ENCODE data around the gene HLF.

The HLF gene

DNA sequence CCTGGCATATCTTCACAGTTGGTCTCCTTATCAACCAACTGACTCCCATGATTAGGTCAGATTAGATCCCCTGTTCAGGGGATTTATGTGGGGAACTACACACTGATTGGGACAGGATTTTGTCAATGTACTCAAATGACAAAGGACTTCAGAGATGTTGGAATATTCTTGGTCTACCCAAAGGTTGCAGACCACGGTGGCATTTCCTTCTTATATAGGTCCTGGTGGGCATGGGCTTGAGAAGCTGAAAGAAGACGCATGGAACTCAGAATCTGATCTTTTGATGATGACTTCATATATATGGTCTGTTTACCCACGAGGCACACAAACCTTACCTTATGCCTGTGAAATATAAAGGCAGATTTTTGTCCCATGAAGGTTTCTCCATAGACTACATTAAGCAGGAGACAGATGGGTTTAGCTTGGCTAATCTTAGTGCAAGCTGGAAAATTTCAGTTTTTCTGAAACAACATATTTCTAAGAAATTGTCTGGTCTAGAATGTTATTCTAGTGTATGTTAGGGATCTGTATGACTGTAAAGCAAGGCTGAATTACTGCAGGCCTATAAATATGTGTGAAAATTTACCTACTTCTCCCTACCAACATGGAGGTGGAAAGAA lies 33.5 kb downstream of the HLF start:
- H3K9me3 Mint-ChIP-seq, result no peaks in the 10 kb centered on the region
- no peak overlapping the region for H3K27ac Mint-ChIP-seq
- H3K4me1 Mint-ChIP-seq (ENCODE audit: low read depth), result no peaks in the 10 kb centered on the region
- DNase-seq (ENCODE audit: low spot score), result no peak
- H3K27me3 Mint-ChIP-seq (ENCODE audit: low read depth), result peaks cover 2% of the 10 kb centered on the region
- no peaks in the 10 kb centered on the region for H3K36me3 Mint-ChIP-seq (ENCODE audit: low read depth)
- no peak overlapping the region for H3K4me3 Mint-ChIP-seq

DNA sequence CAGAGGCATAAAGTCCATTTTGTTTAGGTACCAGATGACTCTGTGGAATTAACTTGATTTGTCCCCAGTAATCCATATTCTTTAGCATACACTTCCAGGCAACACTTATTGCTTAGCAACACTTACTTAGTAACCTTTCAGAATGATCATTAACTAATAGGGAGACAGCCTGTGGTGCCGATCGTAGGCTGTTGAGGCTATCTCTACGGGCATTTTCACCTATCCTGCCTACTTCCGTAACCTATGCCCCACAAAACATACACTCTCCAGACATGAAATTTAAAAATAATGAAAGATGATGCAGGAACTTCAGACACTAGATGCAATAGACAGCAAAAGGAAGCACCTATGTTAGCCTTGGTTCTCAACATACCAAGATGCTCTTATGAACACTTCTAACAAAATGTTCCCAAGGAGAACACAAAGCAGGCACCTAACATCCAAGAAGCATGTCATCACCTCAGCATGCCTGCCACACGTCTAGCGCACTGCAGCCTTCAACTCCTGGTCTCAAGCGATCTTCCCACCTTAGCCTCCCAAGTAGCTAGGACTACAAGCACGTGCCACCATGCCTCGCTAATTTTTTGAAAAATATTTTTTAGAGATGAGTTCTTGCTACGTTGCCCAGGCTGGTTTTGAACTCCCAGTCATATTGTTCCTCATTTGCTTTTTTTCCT lies 34.5 kb downstream of the HLF start:
- H3K27ac Mint-ChIP-seq, result no peak overlapping the region
- H3K4me1 Mint-ChIP-seq (ENCODE audit: low read depth), result peaks cover 8% of the 10 kb centered on the region
- H3K36me3 Mint-ChIP-seq (ENCODE audit: low read depth), result no peaks in the 10 kb centered on the region
- H3K4me3 Mint-ChIP-seq, result no peak overlapping the region
- H3K27me3 Mint-ChIP-seq (ENCODE audit: low read depth), result no peaks in the 10 kb centered on the region
- H3K9me3 Mint-ChIP-seq, result no peaks in the 10 kb centered on the region
- DNase-seq (ENCODE audit: low spot score), result no peak

GRCh38 chr17:55299890-55300289 lies 35.1 kb downstream of the HLF start:
- no peak overlapping the region for H3K4me3 Mint-ChIP-seq
- no peak overlapping the region for H3K27ac Mint-ChIP-seq
- no peaks in the 10 kb centered on the region for H3K27me3 Mint-ChIP-seq (ENCODE audit: low read depth)
- H3K9me3 Mint-ChIP-seq, result no peaks in the 10 kb centered on the region
- peaks cover 8% of the 10 kb centered on the region for H3K4me1 Mint-ChIP-seq (ENCODE audit: low read depth)
- no peak for DNase-seq (ENCODE audit: low spot score)
- H3K36me3 Mint-ChIP-seq (ENCODE audit: low read depth), result no peaks in the 10 kb centered on the region

DNA sequence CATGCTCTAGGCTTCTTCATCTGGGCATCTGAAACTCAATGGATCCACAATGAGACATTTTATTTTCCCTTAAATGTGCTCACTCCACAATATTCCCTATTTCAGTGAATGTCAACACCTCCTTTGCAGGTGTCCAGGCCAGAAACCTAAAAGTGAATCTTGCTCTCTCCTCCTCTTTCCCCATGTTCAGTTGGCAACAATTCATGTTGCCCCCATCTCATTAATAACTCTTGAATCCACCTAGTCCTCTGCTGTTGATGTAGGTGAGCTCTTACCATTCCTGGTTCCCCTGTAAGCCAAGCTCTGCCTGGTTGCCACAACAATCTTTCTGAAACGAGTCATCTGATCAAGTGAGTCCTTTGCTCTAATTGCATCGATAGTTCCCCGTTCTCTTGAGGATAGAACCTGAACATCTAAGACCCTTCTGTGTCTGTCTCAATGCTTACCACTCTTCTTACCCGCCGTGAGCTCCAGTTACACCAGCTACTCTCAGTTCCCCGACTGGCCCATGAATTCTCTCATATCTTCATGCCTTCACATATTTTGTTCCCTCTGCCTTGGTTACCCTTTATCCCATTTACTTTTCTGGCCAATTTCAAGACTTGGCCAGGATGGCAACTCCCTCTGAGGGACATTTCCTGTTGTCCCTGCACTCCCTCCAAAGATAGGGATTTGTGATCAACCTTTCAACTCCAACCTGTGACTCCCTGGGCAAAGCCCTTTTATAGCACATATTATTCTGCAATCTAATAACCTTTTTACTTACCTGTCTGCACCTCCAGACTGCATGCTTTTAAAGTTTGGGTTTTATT lies 35.9 kb downstream of the HLF start:
- peaks cover 8% of the 10 kb centered on the region for H3K4me1 Mint-ChIP-seq (ENCODE audit: low read depth)
- no peak for DNase-seq (ENCODE audit: low spot score)
- no peaks in the 10 kb centered on the region for H3K9me3 Mint-ChIP-seq
- no peak overlapping the region for H3K27ac Mint-ChIP-seq
- H3K36me3 Mint-ChIP-seq (ENCODE audit: low read depth), result no peaks in the 10 kb centered on the region
- H3K27me3 Mint-ChIP-seq (ENCODE audit: low read depth), result no peaks in the 10 kb centered on the region
- no peak overlapping the region for H3K4me3 Mint-ChIP-seq

GRCh38 chr17:55301521-55302406 lies 37.0 kb downstream of the HLF start:
- no peaks in the 10 kb centered on the region for H3K9me3 Mint-ChIP-seq
- no peak overlapping the region for H3K27ac Mint-ChIP-seq
- no peak for DNase-seq (ENCODE audit: low spot score)
- no peak overlapping the region for H3K4me3 Mint-ChIP-seq
- no peaks in the 10 kb centered on the region for H3K36me3 Mint-ChIP-seq (ENCODE audit: low read depth)
- H3K27me3 Mint-ChIP-seq (ENCODE audit: low read depth), result no peaks in the 10 kb centered on the region
- peaks cover 11% of the 10 kb centered on the region for H3K4me1 Mint-ChIP-seq (ENCODE audit: low read depth)

GRCh38 chr17:55302407-55302787 lies 37.6 kb downstream of the HLF start:
- no peak overlapping the region for H3K4me3 Mint-ChIP-seq

DNA sequence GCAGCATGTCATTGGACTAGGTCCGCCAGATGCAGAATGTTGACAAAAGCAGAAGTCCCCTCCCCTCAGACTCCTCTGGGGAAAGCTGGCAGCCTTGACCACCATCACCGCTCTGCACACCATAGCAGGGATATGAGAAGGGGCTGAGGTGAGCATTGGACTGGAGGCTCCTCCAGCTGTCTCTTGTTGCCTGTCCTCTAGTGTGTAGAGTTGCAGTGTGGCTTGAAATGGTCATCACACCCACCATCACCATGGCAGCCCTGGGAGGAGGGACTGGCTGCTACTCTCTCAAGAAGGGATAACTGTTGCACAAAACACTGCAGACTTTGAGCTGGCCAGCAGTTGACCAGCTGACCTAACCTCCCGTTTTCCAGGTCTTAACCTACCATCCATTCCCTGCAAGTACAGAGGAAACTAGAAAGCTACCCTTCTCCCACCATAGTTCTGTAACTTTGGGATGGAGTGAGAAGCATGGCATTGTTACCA lies 38.3 kb downstream of the HLF start:
- no peak overlapping the region for H3K27ac Mint-ChIP-seq
- peaks cover 11% of the 10 kb centered on the region for H3K4me1 Mint-ChIP-seq (ENCODE audit: low read depth)
- no peak for DNase-seq (ENCODE audit: low spot score)

More at GRCh38 chr17:55302407-55302787, 37.6 kb downstream of the HLF start:
- H3K4me1 Mint-ChIP-seq (ENCODE audit: low read depth), result peaks cover 11% of the 10 kb centered on the region
- no peaks in the 10 kb centered on the region for H3K36me3 Mint-ChIP-seq (ENCODE audit: low read depth)
- no peak for DNase-seq (ENCODE audit: low spot score)
- no peaks in the 10 kb centered on the region for H3K27me3 Mint-ChIP-seq (ENCODE audit: low read depth)
- H3K9me3 Mint-ChIP-seq, result no peaks in the 10 kb centered on the region
- H3K27ac Mint-ChIP-seq, result no peak overlapping the region

GRCh38 chr17:55303701-55304145 lies 39.0 kb downstream of the HLF start:
- Mint-ChIP-seq H3K9me3 (no peaks in the 10 kb centered on the region), H3K36me3 (ENCODE audit: low read depth) (no peaks in the 10 kb centered on the region), H3K4me1 (ENCODE audit: low read depth) (peaks cover 11% of the 10 kb centered on the region), H3K4me3 (no peak overlapping the region), H3K27me3 (ENCODE audit: low read depth) (no peaks in the 10 kb centered on the region), H3K27ac (no peak overlapping the region)
- DNase-seq (ENCODE audit: low spot score), result peak; percentile 19

More for the DNA sequence above, 38.3 kb downstream of the HLF start:
- Mint-ChIP-seq H3K36me3 (ENCODE audit: low read depth) (no peaks in the 10 kb centered on the region), H3K27me3 (ENCODE audit: low read depth) (no peaks in the 10 kb centered on the region), H3K9me3 (no peaks in the 10 kb centered on the region), H3K4me3 (no peak overlapping the region)

GRCh38 chr17:55304171-55304859 lies 39.6 kb downstream of the HLF start:
- no peak overlapping the region for H3K27ac Mint-ChIP-seq
- H3K4me3 Mint-ChIP-seq, result no peak overlapping the region
- H3K27me3 Mint-ChIP-seq (ENCODE audit: low read depth), result no peaks in the 10 kb centered on the region
- no peaks in the 10 kb centered on the region for H3K36me3 Mint-ChIP-seq (ENCODE audit: low read depth)
- no peaks in the 10 kb centered on the region for H3K9me3 Mint-ChIP-seq
- no peak for DNase-seq (ENCODE audit: low spot score)
- peaks cover 11% of the 10 kb centered on the region for H3K4me1 Mint-ChIP-seq (ENCODE audit: low read depth)

- Mint-ChIP-seq H3K27ac (no peak overlapping the region), H3K36me3 (ENCODE audit: low read depth) (no peaks in the 10 kb centered on the region), H3K9me3 (no peaks in the 10 kb centered on the region), H3K4me1 (ENCODE audit: low read depth) (peaks cover 11% of the 10 kb centered on the region), H3K4me3 (no peak overlapping the region), H3K27me3 (ENCODE audit: low read depth) (no peaks in the 10 kb centered on the region)
- no peak for DNase-seq (ENCODE audit: low spot score)
Measured at GRCh38 chr17:55305321-55306087, 40.7 kb downstream of the HLF start.

GRCh38 chr17:55307879-55308278 lies 43.1 kb downstream of the HLF start:
- peaks cover 3% of the 10 kb centered on the region for H3K27me3 Mint-ChIP-seq (ENCODE audit: low read depth)
- no peaks in the 10 kb centered on the region for H3K9me3 Mint-ChIP-seq
- H3K4me3 Mint-ChIP-seq, result no peak overlapping the region
- DNase-seq (ENCODE audit: low spot score), result no peak
- no peak overlapping the region for H3K27ac Mint-ChIP-seq
- H3K4me1 Mint-ChIP-seq (ENCODE audit: low read depth), result peaks cover 11% of the 10 kb centered on the region
- H3K36me3 Mint-ChIP-seq (ENCODE audit: low read depth), result no peaks in the 10 kb centered on the region

- Mint-ChIP-seq H3K4me1 (ENCODE audit: low read depth) (peaks cover 11% of the 10 kb centered on the region), H3K36me3 (ENCODE audit: low read depth) (no peaks in the 10 kb centered on the region), H3K27ac (no peak overlapping the region), H3K27me3 (ENCODE audit: low read depth) (peaks cover 3% of the 10 kb centered on the region), H3K9me3 (no peaks in the 10 kb centered on the region), H3K4me3 (no peak overlapping the region)
- DNase-seq (ENCODE audit: low spot score), result no peak
Measured at GRCh38 chr17:55308613-55309391, 44.0 kb downstream of the HLF start.

Measured in T-helper 2 cell treated with Interferon-gamma antibody and Interleukin-4, amounts not matched to agents 5 μg/mL and 100 μg/mL, for 36 hours (primary cell).